Tibial nerve (tissue), 4 donors: ENCODE data around the gene SMIM27. TPM values are rescaled to one million over a fixed set of nuclear protein-coding genes. Genes with fewer than 3 reads are reported as not detected.
"Not testable (repeated sequence)": the region's sequence is repeated elsewhere in the genome, so short reads cannot be mapped to it uniquely, and the experiment has no call there.

ENCODE experiments used
- DNase-seq, 2 donors: peaks; one replicate each; pipeline ENCODE4 v3.0.0-alpha.2; 2019; ENCODE audit warnings: low spot score in 2 of 2
- H3K27ac ChIP-seq, 4 donors: fragments of 200-600 bp; sonication (generic) in 3 of 4; one replicate each; pipeline ENCODE4 v1.5.1; 2017 to 2019; ENCODE audit warnings: mild to moderate bottlenecking in 1 of 4
- H3K27me3 ChIP-seq, 2 donors: fragments of 200-600 bp; sonication (generic) in 1 of 2; one replicate each; pipeline versions ENCODE4 v1.5.1 to v1.6.0; 2017 to 2019
- H3K36me3 ChIP-seq, 3 donors: fragments of 200-600 bp; sonication (generic); one replicate each; pipeline ENCODE4 v1.5.1; 2018 to 2019
- H3K4me1 ChIP-seq, 4 donors: fragments of 200-600 bp; sonication (generic) in 3 of 4; one replicate each; pipeline ENCODE4 v1.5.1; 2017 to 2019
- H3K4me3 ChIP-seq, 4 donors: fragments of 200-600 bp; sonication (generic) in 3 of 4; one replicate each; pipeline ENCODE4 v1.5.1; 2017 to 2019; ENCODE audit warnings: mild to moderate bottlenecking in 1 of 4, moderate library complexity in 1 of 4
- H3K9me3 ChIP-seq, 4 donors: fragments of 200-600 bp; sonication (generic) in 3 of 4; one replicate each; pipeline ENCODE4 v1.5.1; 2017 to 2019
- CTCF ChIP-seq, 5 experiments: fragments of 200-600 bp in 3 of 5; fragments of 450-650 bp in 2 of 5; sonication (generic) in 3 of 5; IDR thresholded peaks; one replicate each; pipeline ENCODE4 v1.5.1; 2016 to 2019; ENCODE audit warnings: antibody characterized with exemption in 5 of 5, mild to moderate bottlenecking in 3 of 5, moderate library complexity in 2 of 5
- EP300 ChIP-seq, 2 donors: sonication (generic); formaldehyde crosslinking; IDR thresholded peaks; one replicate each; pipeline ENCODE4 v1.6.1; 2017; ENCODE audit warnings: antibody characterized with exemption in 2 of 2, mild to moderate bottlenecking in 1 of 2
- POLR2A ChIP-seq, 2 donors: fragments of 450-650 bp; IDR thresholded peaks; one replicate each; pipeline ENCODE4 v1.6.1; 2017; ENCODE audit warnings: antibody characterized with exemption in 2 of 2, mild to moderate bottlenecking in 2 of 2, moderate library complexity in 2 of 2
- WGBS, 2 donors: methylation state at CpG; one replicate each; pipeline ENCODE4 v1.1.5; 2018; 5-methylcytosine and 5-hydroxymethylcytosine counted together
- total RNA-seq, 4 donors: library from RNA; depleted of rRNA; stranded (reverse); fragments of >200 nt; gene quantifications; one replicate each; pipeline ENCODE4 v1.1.0, GENCODE V29; 2016

SMIM27 gene
- total RNA-seq, 4 donors from 2014 or later = 5.3 to 18.1 (median 6.8) TPM

GRCh38 chr9:32518276-32518675 is 33.9 kb upstream of the SMIM27 start:
- peaks cover 0 to 9% (median 0%) of the 10 kb centered on the region in 4 donors for H3K4me1 ChIP-seq
- no peak overlapping the region for H3K27ac ChIP-seq
- H3K9me3 ChIP-seq = peaks cover 0 to 6% (median 0%) of the 10 kb centered on the region in 4 donors
- H3K4me3 ChIP-seq = no peak overlapping the region
- no peak for TF ChIP-seq EP300 (IDR thresholded peaks at IDR 0.05)
- TF ChIP-seq CTCF (IDR thresholded peaks at IDR 0.05) = no peak
- TF ChIP-seq POLR2A (IDR thresholded peaks at IDR 0.05) = no peak
- H3K27me3 ChIP-seq = no peaks in the 10 kb centered on the region
- DNase-seq = no peak
- H3K36me3 ChIP-seq = peaks cover 0 to 6% (median 0%) of the 10 kb centered on the region in 3 donors
- 82 to 93% methylated on average over 1 of the region's 1 CpG for WGBS, 2 donors

- Histone ChIP-seq H3K9me3 (no peaks in the 10 kb centered on the region), H3K27ac (no peak overlapping the region), H3K27me3 (no peaks in the 10 kb centered on the region), H3K4me3 (no peak overlapping the region), H3K4me1 (peaks cover 0 to 45% (median 11%) of the 10 kb centered on the region in 4 donors), H3K36me3 (no peaks in the 10 kb centered on the region)
- TF ChIP-seq EP300 (IDR thresholded peaks at IDR 0.05) = no peak
- no peak for TF ChIP-seq CTCF (IDR thresholded peaks at IDR 0.05)
- no peak for TF ChIP-seq POLR2A (IDR thresholded peaks at IDR 0.05)
- DNase-seq = no peak
- 73 to 83% methylated on average over 1 of the region's 1 CpG for WGBS, 2 donors
These were observed 28.2 kb upstream of the SMIM27 start for GRCh38 chr9:32523910-32524309.

- H3K9me3 ChIP-seq, H3K36me3 ChIP-seq, DNase-seq, H3K27me3 ChIP-seq: not testable (repeated sequence)
- Histone ChIP-seq H3K4me1 (peaks cover 0 to 45% (median 11%) of the 10 kb centered on the region in 4 donors), H3K27ac (peak overlapping the region in 2 of 4 donors; percentile 83 to 88), H3K4me3 (peak overlapping the region; percentile 38 to 68 (median 53))
- WGBS, 2 donors = 75 to 86% methylated on average over 11 of the region's 11 CpGs
These were observed 27.6 kb upstream of the SMIM27 start for GRCh38 chr9:32524558-32524891.

- Histone ChIP-seq H3K27ac (peak overlapping the region; percentile 83 to 90 (median 86)), H3K27me3 (no peaks in the 10 kb centered on the region), H3K36me3 (no peaks in the 10 kb centered on the region), H3K9me3 (no peaks in the 10 kb centered on the region), H3K4me3 (peak overlapping the region; percentile 38 to 68 (median 53)), H3K4me1 (peaks cover 0 to 45% (median 11%) of the 10 kb centered on the region in 4 donors)
- DNase-seq = peak in 1 of 2 donors; percentile 13
- TF ChIP-seq POLR2A (IDR thresholded peaks at IDR 0.05) (no peak), CTCF (IDR thresholded peaks at IDR 0.05) (no peak), EP300 (IDR thresholded peaks at IDR 0.05) (no peak)
- WGBS, 2 donors = 14 to 30% methylated on average over 22 of the region's 22 CpGs
These were observed 27.0 kb upstream of the SMIM27 start for GRCh38 chr9:32524892-32525708.

GRCh38 chr9:32525709-32526030 is 26.5 kb upstream of the SMIM27 start:
- Histone ChIP-seq H3K9me3 (no peaks in the 10 kb centered on the region), H3K4me1 (peaks cover 0 to 43% (median 11%) of the 10 kb centered on the region in 4 donors)
- WGBS, 2 donors = 0 to 1% methylated on average over 4 of the region's 4 CpGs

More at GRCh38 chr9:32525709-32526030, 26.5 kb upstream of the SMIM27 start:
- Histone ChIP-seq H3K36me3 (no peaks in the 10 kb centered on the region), H3K4me3 (peak overlapping the region; percentile 38 to 68 (median 53)), H3K27me3 (no peaks in the 10 kb centered on the region), H3K27ac (peak overlapping the region; percentile 83 to 90 (median 86))
- DNase-seq = no peak
- TF ChIP-seq EP300 (IDR thresholded peaks at IDR 0.05) (no peak), CTCF (IDR thresholded peaks at IDR 0.05) (no peak), POLR2A (IDR thresholded peaks at IDR 0.05) (no peak)
